ENCODE measurements around the gene EFCAB6. TPM values are rescaled to one million over a fixed set of nuclear protein-coding genes. Genes with fewer than 3 reads are reported as not detected.
A peak's percentile ranks its signal among the peaks of the same experiment; 100 is the strongest.

Gene EFCAB6
- total and polyA plus RNA-seq, 2 of the 4 experiments (the other 2 are of a cell fraction), result 0.44 to 1.1 TPM

GRCh38 chr22:43829904-43830851, 18.1 kb upstream of the EFCAB6 start:
- H3K4me3 ChIP-seq (ENCODE audit: insufficient read depth, low read depth, low read length), result no peak overlapping the region
- H2BK5ac ChIP-seq (ENCODE audit: low read depth, low read length, poor library complexity, severe bottlenecking), result no peak overlapping the region
- intact Hi-C loops (cut with micrococcal nuclease), result no loop called here
- dilution Hi-C loops (cut with HindIII; ENCODE audit: low sequenced_read_pairs, unreplicated experiment), result no loop called here
- H3K79me1 ChIP-seq (ENCODE audit: low read depth in 1 of 2, low read length in 2 of 2), result no peaks in the 10 kb centered on the region
- H2BK120ac ChIP-seq (ENCODE audit: low read depth, low read length), result no peak overlapping the region
- ChIA-PET POLR2A (ENCODE audit: unreplicated experiment) (no interaction called here), CTCF (interaction anchor here (0.6 to 1.2 kb wide), 3 partner anchors 19 to 76 kb away, joined by 3 read pairs; no protein-coding TSS in a partner anchor)
- no peak overlapping the region for H2BK20ac ChIP-seq (ENCODE audit: low read depth, low read length)
- DNase-seq (peak; percentile 54), ATAC-seq (ENCODE audit: low read depth) (no peak)
- H3K4me1 ChIP-seq (ENCODE audit: control insufficient read depth, insufficient read depth, low read length), result peaks cover 44% of the 10 kb centered on the region
- no peak overlapping the region for H3K14ac ChIP-seq (replicated peaks; ENCODE audit: low read depth, low read length)
- peak overlapping the region; percentile 57; the same call in 1 of the 2 replicates for H3K4ac ChIP-seq (ENCODE audit: low read depth, low read length)
- H3K23ac ChIP-seq (ENCODE audit: low read depth, low read length), result no peak overlapping the region
- no peaks in the 10 kb centered on the region for H3K9me3 ChIP-seq (ENCODE audit: control insufficient read depth, insufficient read depth, low read length)
- no peak overlapping the region for H3K18ac ChIP-seq (ENCODE audit: low read depth, low read length)
- in situ Hi-C loops (cut with MboI; ENCODE audit: low sequenced_read_pairs), result no loop called here
- no peak overlapping the region; the same call in 1 of the 2 replicates for H2AK5ac ChIP-seq (ENCODE audit: low read depth, low read length)
- H3K9ac ChIP-seq (ENCODE audit: low read depth, low read length), result no peak overlapping the region
- H2AK9ac ChIP-seq (replicated peaks; ENCODE audit: low read depth, low read length, poor library complexity), result peak overlapping the region; percentile 79
- no peak overlapping the region for H2BK15ac ChIP-seq (ENCODE audit: low read depth, low read length)
- no peaks in the 10 kb centered on the region for H3K36me3 ChIP-seq (ENCODE audit: control insufficient read depth, insufficient read depth, low read length)
- H4K20me1 ChIP-seq (ENCODE audit: insufficient read depth, low read length), result no peaks in the 10 kb centered on the region; the same call in 1 of the 2 replicates
- peaks cover 13% of the 10 kb centered on the region for H3K9me1 ChIP-seq (ENCODE audit: insufficient read depth, low read length)
- peak overlapping the region; percentile 46; the same call in 1 of the 2 replicates for H4K5ac ChIP-seq (ENCODE audit: low read depth, low read length)
- peak overlapping the region; percentile 57; the same call in 1 of the 2 replicates for H3K27ac ChIP-seq (ENCODE audit: insufficient read depth, low read length)
- H3K56ac ChIP-seq (ENCODE audit: extremely low read depth, insufficient read depth, low read length), result no peak overlapping the region
- H3K27me3 ChIP-seq (ENCODE audit: control insufficient read depth, insufficient read depth, low read length), result no peaks in the 10 kb centered on the region
- H2AFZ ChIP-seq (replicated peaks; ENCODE audit: low read length, poor library complexity), result peak overlapping the region; percentile 63
- H4K8ac ChIP-seq (ENCODE audit: low read depth in 2 of 2, low read length in 2 of 2), result peak overlapping the region; percentile 15 to 77; a peak in 2 of 4 replicates
- H3K4me2 ChIP-seq (ENCODE audit: low read depth, low read length), result no peak overlapping the region; the same call in 1 of the 2 replicates
- WGBS, 2 experiments (ENCODE audit: extremely low coverage in 2 of 2, insufficient read length in 1 of 2), result 27% methylated on average over 12 of the region's 33 CpGs; no CpG with 5 or more reads in 1 of the 2 experiments
- no TSS peak for BruUV-seq (replicated peaks)
- H4K91ac ChIP-seq (ENCODE audit: insufficient read depth, low read depth, low read length), result peak overlapping the region; percentile 33; the same call in 1 of the 2 replicates
- no peak for TF ChIP-seq MAFK (IDR thresholded peaks at IDR 0.05; ENCODE audit: low read depth, low read length)
- TF ChIP-seq BHLHE40 (IDR thresholded peaks at IDR 0.05; ENCODE audit: low read depth, low read length), result no peak
- TF ChIP-seq, protein P1, sequence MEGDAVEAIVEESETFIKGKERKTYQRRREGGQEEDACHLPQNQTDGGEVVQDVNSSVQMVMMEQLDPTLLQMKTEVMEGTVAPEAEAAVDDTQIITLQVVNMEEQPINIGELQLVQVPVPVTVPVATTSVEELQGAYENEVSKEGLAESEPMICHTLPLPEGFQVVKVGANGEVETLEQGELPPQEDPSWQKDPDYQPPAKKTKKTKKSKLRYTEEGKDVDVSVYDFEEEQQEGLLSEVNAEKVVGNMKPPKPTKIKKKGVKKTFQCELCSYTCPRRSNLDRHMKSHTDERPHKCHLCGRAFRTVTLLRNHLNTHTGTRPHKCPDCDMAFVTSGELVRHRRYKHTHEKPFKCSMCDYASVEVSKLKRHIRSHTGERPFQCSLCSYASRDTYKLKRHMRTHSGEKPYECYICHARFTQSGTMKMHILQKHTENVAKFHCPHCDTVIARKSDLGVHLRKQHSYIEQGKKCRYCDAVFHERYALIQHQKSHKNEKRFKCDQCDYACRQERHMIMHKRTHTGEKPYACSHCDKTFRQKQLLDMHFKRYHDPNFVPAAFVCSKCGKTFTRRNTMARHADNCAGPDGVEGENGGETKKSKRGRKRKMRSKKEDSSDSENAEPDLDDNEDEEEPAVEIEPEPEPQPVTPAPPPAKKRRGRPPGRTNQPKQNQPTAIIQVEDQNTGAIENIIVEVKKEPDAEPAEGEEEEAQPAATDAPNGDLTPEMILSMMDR (conservative IDR thresholded peaks at IDR 0.05; ENCODE audit: low read depth, low read length), result no peak
- TF ChIP-seq POLR2A (IDR thresholded peaks at IDR 0.05; ENCODE audit: low read depth, low read length), result no peak
- no peak for TF ChIP-seq CEBPB (IDR thresholded peaks at IDR 0.05; ENCODE audit: low read depth, low read length)
- no peak for TF ChIP-seq SMC3 (IDR thresholded peaks at IDR 0.05; ENCODE audit: low read depth, low read length)
- no peak for TF ChIP-seq RAD21 (IDR thresholded peaks at IDR 0.05; ENCODE audit: low read length)
- no peak for TF ChIP-seq RFX5 (IDR thresholded peaks at IDR 0.05; ENCODE audit: low read depth, low read length)
- TF ChIP-seq RCOR1 (IDR thresholded peaks at IDR 0.05; ENCODE audit: insufficient replicate concordance, low read length), result no peak
- TF ChIP-seq MXI1 (IDR thresholded peaks at IDR 0.05; ENCODE audit: borderline replicate concordance, low read depth, low read length), result no peak
- no peak for TF ChIP-seq USF2 (IDR thresholded peaks at IDR 0.05; ENCODE audit: low read depth, low read length)
- no peak for TF ChIP-seq ELK1 (IDR thresholded peaks at IDR 0.05; ENCODE audit: borderline replicate concordance, low read depth, low read length)
- no peak for TF ChIP-seq FOS (IDR thresholded peaks at IDR 0.05; ENCODE audit: low read depth, low read length)
- no peak for TF ChIP-seq NFE2L2 (IDR thresholded peaks at IDR 0.05; ENCODE audit: low read depth, low read length)
